HepG2 (cell line): ENCODE results near the gene PLGRKT. TPM values are rescaled to one million over a fixed set of nuclear protein-coding genes. Genes with fewer than 3 reads are reported as not detected.

Experiments
- ATAC-seq: fragments of 200-7000 bp; cut with Tn5 transposase; 3 replicates; pipeline ENCODE4 v1.9.1; 2020; ENCODE audit warnings: mild to moderate bottlenecking, moderate library complexity
- BruUV-seq: library from RNA; stranded (reverse); fragments of 400-500 nt; replicated peaks from 2 replicates; lab custom pipeline; 2021; lab: Mats Ljungman, UMichigan
- CTCF ChIA-PET: fragments of 300-600 bp; formaldehyde crosslinking; extraction: SDS; loops from one replicate; lab custom pipeline; 2021; ENCODE audit warnings: low total read pairs, inconsistent platforms, low intra/inter-chr PET ratio; lab: Yijun Ruan, JAX
- POLR2A ChIA-PET: fragments of 350-600 bp; sonication (Branson Sonifier 250); formaldehyde crosslinking; loops from one replicate; lab custom pipeline; 2020; ENCODE audit warnings: antibody characterized with exemption, inconsistent platforms; lab: Yijun Ruan, JAX
- DNase-seq: peaks from one replicate; pipeline ENCODE4 v3.0.0-alpha.2; 2015; ENCODE audit warnings: low spot score
- FAIRE-seq: peaks from 3 replicates; lab custom pipeline; 2011; peaks lifted over from hg19 to GRCh38; lab: Jason Lieb, UNC
- H2AFZ ChIP-seq: one replicate; pipeline ENCODE4 v1.6.1; 2011; ENCODE audit warnings: low read length, inconsistent platforms
- H3K27ac ChIP-seq: fragments of 300-600 bp; 3 replicates; pipeline ENCODE4 v1.8.0; 2011; ENCODE audit warnings: mixed run types, mild to moderate bottlenecking, mixed read lengths, low read length, inconsistent platforms; ENCODE audit not compliant: insufficient read depth; ENCODE audit errors: extremely low read length
- H3K27me3 ChIP-seq, 2 experiments: fragments of 200-600 bp in 1 of 2; 2 replicates in 1 of 2; 3 replicates in 1 of 2; pipeline versions ENCODE4 v1.6.0 to v1.8.0; 2011; ENCODE audit warnings: low read length in 2 of 2, mild to moderate bottlenecking in 2 of 2, moderate library complexity in 2 of 2, inconsistent platforms in 1 of 2; ENCODE audit not compliant: insufficient read depth in 2 of 2, control insufficient read depth in 1 of 2
- H3K36me3 ChIP-seq, 2 experiments: fragments of 200-600 bp in 1 of 2; replicated peaks in 1 of 2; 2 replicates in 1 of 2; 3 replicates in 1 of 2; pipeline versions ENCODE4 v1.5.1 to v1.8.0; 2011; ENCODE audit warnings: low read length in 2 of 2, inconsistent platforms in 1 of 2; ENCODE audit not compliant: insufficient read depth in 2 of 2, control insufficient read depth in 1 of 2
- H3K4me1 ChIP-seq: 2 replicates; pipeline ENCODE4 v1.5.1; 2012; ENCODE audit warnings: low read length, inconsistent platforms; ENCODE audit not compliant: insufficient read depth
- H3K4me2 ChIP-seq: 2 replicates; pipeline ENCODE4 v1.6.0; 2011; ENCODE audit warnings: low read depth, low read length, inconsistent platforms
- H3K4me3 ChIP-seq, 3 experiments: fragments of 200-600 bp in 1 of 3; sonication (generic), shearing (Covaris generic) in 1 of 3; replicated peaks in 1 of 3; 2 replicates each; pipeline ENCODE4 v1.5.1; 2011 to 2016; ENCODE audit warnings: low read length in 3 of 3, inconsistent platforms in 2 of 3, low read depth in 2 of 3, mild to moderate bottlenecking in 2 of 3, control low read depth in 1 of 3, mixed read lengths in 1 of 3; ENCODE audit not compliant: insufficient read depth in 1 of 3
- H3K79me2 ChIP-seq: one replicate; pipeline ENCODE4 v1.6.1; 2011; ENCODE audit warnings: low read length, inconsistent platforms; ENCODE audit not compliant: insufficient read depth
- H3K9ac ChIP-seq: 2 replicates; pipeline ENCODE4 v1.6.0; 2011; ENCODE audit warnings: mild to moderate bottlenecking, low read depth, low read length, inconsistent platforms; ENCODE audit not compliant: insufficient read depth
- H3K9me3 ChIP-seq: 2 replicates; pipeline ENCODE4 v1.5.1; 2012; ENCODE audit warnings: mild to moderate bottlenecking, low read length
- H4K20me1 ChIP-seq: 2 replicates; pipeline ENCODE4 v1.6.0; 2011; ENCODE audit warnings: inconsistent platforms, mild to moderate bottlenecking, low read length, moderate library complexity; ENCODE audit not compliant: insufficient read depth
- AGO1 ChIP-seq: fragments of 200-400 bp; formaldehyde crosslinking; IDR thresholded peaks from 2 replicates; pipeline ENCODE4 v1.6.1; 2017; ENCODE audit warnings: mild to moderate bottlenecking, low read depth, low read length, moderate library complexity; ENCODE audit not compliant: poor library complexity, severe bottlenecking
- ATM ChIP-seq: fragments of 450-650 bp; IDR thresholded peaks from 2 replicates; pipeline ENCODE4 v1.7.1; 2017; ENCODE audit warnings: mild to moderate bottlenecking, borderline replicate concordance
- CAMTA2 ChIP-seq: sonication (generic); formaldehyde crosslinking; IDR thresholded peaks from 2 replicates; pipeline ENCODE4 v1.4.0; 2020; ENCODE audit warnings: mild to moderate bottlenecking, missing genetic modification reagents, borderline replicate concordance
- HES4 ChIP-seq: sonication (generic); formaldehyde crosslinking; IDR thresholded peaks from 2 replicates; pipeline ENCODE4 v1.9.0; 2021; ENCODE audit warnings: mild to moderate bottlenecking, missing genetic modification reagents, borderline replicate concordance
- HMG20B ChIP-seq: conservative IDR thresholded peaks from 2 replicates; pipeline ENCODE4 v1.6.1; 2016; ENCODE audit warnings: missing genetic modification reagents, missing compliant biosample characterization
- KDM6A ChIP-seq: IDR thresholded peaks from 2 replicates; pipeline ENCODE4 v1.6.1; 2016; ENCODE audit warnings: low read depth
- MED13 ChIP-seq: sonication (generic); formaldehyde crosslinking; IDR thresholded peaks from 2 replicates; pipeline ENCODE4 v1.5.0; 2020; ENCODE audit warnings: missing genetic modification reagents
- NCOA2 ChIP-seq: sonication (generic); formaldehyde crosslinking; IDR thresholded peaks from 2 replicates; pipeline ENCODE4 v1.8.0; 2022; ENCODE audit warnings: inconsistent platforms
- SAFB2 ChIP-seq: sonication (generic); formaldehyde crosslinking; IDR thresholded peaks from 2 replicates; pipeline ENCODE4 v1.5.1; 2020; ENCODE audit warnings: missing genetic modification reagents, low read depth, mild to moderate bottlenecking, borderline replicate concordance
- SMAD3 ChIP-seq: sonication (generic); formaldehyde crosslinking; IDR thresholded peaks from 2 replicates; pipeline ENCODE4 v1.4.0; 2020; ENCODE audit warnings: missing genetic modification reagents
- ZMAT5 ChIP-seq: sonication (generic); formaldehyde crosslinking; IDR thresholded peaks from 2 replicates; pipeline ENCODE4 v1.5.0; 2020; ENCODE audit warnings: mild to moderate bottlenecking, low read depth, missing genetic modification reagents, borderline replicate concordance
- ZNF224 ChIP-seq: sonication (generic); formaldehyde crosslinking; IDR thresholded peaks from 2 replicates; pipeline ENCODE4 v1.5.0; 2020; ENCODE audit warnings: mild to moderate bottlenecking, missing genetic modification reagents
- ZNF333 ChIP-seq: sonication (generic); formaldehyde crosslinking; IDR thresholded peaks from 2 replicates; pipeline ENCODE4 v1.4.0; 2020; ENCODE audit warnings: mild to moderate bottlenecking, missing genetic modification reagents, borderline replicate concordance
- ZNF382 ChIP-seq: sonication (generic); formaldehyde crosslinking; IDR thresholded peaks from 2 replicates; pipeline ENCODE4 v1.5.0; 2020; ENCODE audit warnings: missing genetic modification reagents, mild to moderate bottlenecking, borderline replicate concordance
- ZNF557 ChIP-seq: sonication (generic); formaldehyde crosslinking; IDR thresholded peaks from 2 replicates; pipeline ENCODE4 v1.4.0; 2020; ENCODE audit warnings: missing genetic modification reagents
- ZNF577 ChIP-seq: sonication (generic); formaldehyde crosslinking; IDR thresholded peaks from 2 replicates; pipeline ENCODE4 v1.4.0; 2020; ENCODE audit warnings: mild to moderate bottlenecking, low read depth, missing genetic modification reagents, borderline replicate concordance
- ZNF776 ChIP-seq: sonication (generic); formaldehyde crosslinking; IDR thresholded peaks from 2 replicates; pipeline ENCODE4 v1.4.0; 2020; ENCODE audit warnings: mild to moderate bottlenecking, missing genetic modification reagents
- WGBS: methylation state at CpG from one replicate; pipeline ENCODE4 v1.1.6; 2017; ENCODE audit warnings: low lambda C conversion rate; 5-methylcytosine and 5-hydroxymethylcytosine counted together
- in situ Hi-C: cut with HindIII; loops from 2 replicates; pipeline ENCODE4 v1.10.0; 2017; ENCODE audit warnings: low pct_unique_long_range_greater_than_20kb; ENCODE audit not compliant: extremely low pct_ligation_motif_present
- intact Hi-C: fragments of 100-400 bp; cut with micrococcal nuclease; formaldehyde crosslinking; loops from one replicate; pipeline ENCODE4 v1.10.0; 2022; ENCODE audit not compliant: unreplicated experiment
- polyA plus RNA-seq, 8 experiments: library from polyadenylated mRNA; depleted of rRNA in 3 of 8; stranded (reverse) in 7 of 8; unstranded in 1 of 8; fragments of >200 nt; fragmentation: Illumina TruSeq in 4 of 8; extraction: Trizol in 4 of 8; gene quantifications; 2 replicates each; pipeline versions ENCODE4 v1.2.1 to v1.2.3, GENCODE V29; 2011 to 2016; ENCODE audit warnings: low read depth in 4 of 8, missing spikeins in 1 of 8, mixed read lengths in 1 of 8; ENCODE audit not compliant: insufficient read depth in 1 of 8
- total RNA-seq, 5 experiments: library from RNA; depleted of rRNA; stranded (reverse); fragments of >200 nt; fragmentation: Illumina TruSeq; extraction: Trizol; gene quantifications; 2 replicates each; pipeline ENCODE4 v1.2.3, GENCODE V29; 2016; ENCODE audit warnings: low read depth in 1 of 5
- TF ChIP-seq, protein P1 (sequence below): sonication (generic); formaldehyde crosslinking; IDR thresholded peaks from 2 replicates; pipeline ENCODE4 v1.9.0; 2021; ENCODE audit warnings: missing genetic modification reagents, mild to moderate bottlenecking, borderline replicate concordance
- TF ChIP-seq, protein P2 (sequence below): sonication (generic); formaldehyde crosslinking; IDR thresholded peaks from 2 replicates; pipeline ENCODE4 v1.4.0; 2020; ENCODE audit warnings: missing genetic modification reagents
- TF ChIP-seq, protein P3 (sequence below): sonication (generic); formaldehyde crosslinking; IDR thresholded peaks from 2 replicates; pipeline ENCODE4 v1.4.0; 2020; ENCODE audit warnings: missing genetic modification reagents; ENCODE audit errors: not compliant biosample characterization

Gene PLGRKT
- total and polyA plus RNA-seq, 2 of the 13 experiments (the other 11 are each of a cell fraction or from before 2014, with no cell fraction given) = 5.0 to 15.8 TPM

GRCh38 chr9:5352637-5353248, 85.0 kb downstream of the PLGRKT start:
- no peak for ATAC-seq
- ChIA-PET CTCF (no interaction called here), POLR2A (no interaction called here)
- Histone ChIP-seq H4K20me1 (no peaks in the 10 kb centered on the region), H3K4me1 (no peaks in the 10 kb centered on the region), H3K79me2 (no peaks in the 10 kb centered on the region), H3K27me3 (no peaks in the 10 kb centered on the region), H3K4me3 (no peak overlapping the region), H3K9me3 (no peaks in the 10 kb centered on the region), H2AFZ (no peak overlapping the region), H3K27ac (no peak overlapping the region), H3K4me2 (no peak overlapping the region), H3K9ac (no peak overlapping the region), H3K36me3 (no peaks in the 10 kb centered on the region)
- no peak for FAIRE-seq
- intact Hi-C loops (no loop called here), in situ Hi-C loops (no loop called here)
- no TSS peak for BruUV-seq
- TF ChIP-seq ZNF382 (CRISPR knock-in tag) = no peak
- TF ChIP-seq ZNF577 (CRISPR knock-in tag) = no peak
- TF ChIP-seq ZNF333 = no peak
- no peak for TF ChIP-seq CAMTA2 (CRISPR knock-in tag)
- TF ChIP-seq, protein P1, sequence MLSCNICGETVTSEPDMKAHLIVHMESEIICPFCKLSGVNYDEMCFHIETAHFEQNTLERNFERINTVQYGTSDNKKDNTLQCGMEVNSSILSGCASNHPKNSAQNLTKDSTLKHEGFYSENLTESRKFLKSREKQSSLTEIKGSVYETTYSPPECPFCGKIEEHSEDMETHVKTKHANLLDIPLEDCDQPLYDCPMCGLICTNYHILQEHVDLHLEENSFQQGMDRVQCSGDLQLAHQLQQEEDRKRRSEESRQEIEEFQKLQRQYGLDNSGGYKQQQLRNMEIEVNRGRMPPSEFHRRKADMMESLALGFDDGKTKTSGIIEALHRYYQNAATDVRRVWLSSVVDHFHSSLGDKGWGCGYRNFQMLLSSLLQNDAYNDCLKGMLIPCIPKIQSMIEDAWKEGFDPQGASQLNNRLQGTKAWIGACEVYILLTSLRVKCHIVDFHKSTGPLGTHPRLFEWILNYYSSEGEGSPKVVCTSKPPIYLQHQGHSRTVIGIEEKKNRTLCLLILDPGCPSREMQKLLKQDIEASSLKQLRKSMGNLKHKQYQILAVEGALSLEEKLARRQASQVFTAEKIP (CRISPR knock-in tag) = no peak
- no peak for TF ChIP-seq SAFB2 (CRISPR knock-in tag)
- no peak for TF ChIP-seq AGO1
- TF ChIP-seq ZNF776 = no peak
- no peak for TF ChIP-seq NCOA2
- TF ChIP-seq ZMAT5 (CRISPR knock-in tag) = no peak
- TF ChIP-seq HMG20B (CRISPR knock-in tag) = no peak
- TF ChIP-seq ZNF557 (CRISPR knock-in tag) = no peak
- no peak for TF ChIP-seq MED13 (CRISPR knock-in tag)
- no peak for TF ChIP-seq HES4
- TF ChIP-seq SMAD3 (CRISPR knock-in tag) = no peak
- TF ChIP-seq, protein P2, sequence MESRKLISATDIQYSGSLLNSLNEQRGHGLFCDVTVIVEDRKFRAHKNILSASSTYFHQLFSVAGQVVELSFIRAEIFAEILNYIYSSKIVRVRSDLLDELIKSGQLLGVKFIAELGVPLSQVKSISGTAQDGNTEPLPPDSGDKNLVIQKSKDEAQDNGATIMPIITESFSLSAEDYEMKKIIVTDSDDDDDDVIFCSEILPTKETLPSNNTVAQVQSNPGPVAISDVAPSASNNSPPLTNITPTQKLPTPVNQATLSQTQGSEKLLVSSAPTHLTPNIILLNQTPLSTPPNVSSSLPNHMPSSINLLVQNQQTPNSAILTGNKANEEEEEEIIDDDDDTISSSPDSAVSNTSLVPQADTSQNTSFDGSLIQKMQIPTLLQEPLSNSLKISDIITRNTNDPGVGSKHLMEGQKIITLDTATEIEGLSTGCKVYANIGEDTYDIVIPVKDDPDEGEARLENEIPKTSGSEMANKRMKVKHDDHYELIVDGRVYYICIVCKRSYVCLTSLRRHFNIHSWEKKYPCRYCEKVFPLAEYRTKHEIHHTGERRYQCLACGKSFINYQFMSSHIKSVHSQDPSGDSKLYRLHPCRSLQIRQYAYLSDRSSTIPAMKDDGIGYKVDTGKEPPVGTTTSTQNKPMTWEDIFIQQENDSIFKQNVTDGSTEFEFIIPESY (CRISPR knock-in tag) = no peak
- TF ChIP-seq KDM6A (CRISPR knock-in tag) = no peak
- no peak for TF ChIP-seq ZNF224 (CRISPR knock-in tag)
- no peak for TF ChIP-seq ATM
- TF ChIP-seq, protein P3, sequence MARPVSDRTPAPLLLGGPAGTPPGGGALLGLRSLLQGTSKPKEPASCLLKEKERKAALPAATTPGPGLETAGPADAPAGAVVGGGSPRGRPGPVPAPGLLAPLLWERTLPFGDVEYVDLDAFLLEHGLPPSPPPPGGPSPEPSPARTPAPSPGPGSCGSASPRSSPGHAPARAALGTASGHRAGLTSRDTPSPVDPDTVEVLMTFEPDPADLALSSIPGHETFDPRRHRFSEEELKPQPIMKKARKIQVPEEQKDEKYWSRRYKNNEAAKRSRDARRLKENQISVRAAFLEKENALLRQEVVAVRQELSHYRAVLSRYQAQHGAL = no peak
- 25% methylated on average over 1 of the region's 1 CpG for WGBS
- no peak for DNase-seq
